ENCODE data around the gene CYFIP2. TPM values are rescaled to one million over a fixed set of nuclear protein-coding genes. Genes with fewer than 3 reads are reported as not detected.

The CYFIP2 gene
- total and polyA plus RNA-seq, 2 donors from 2014 or later: 128 to 217 TPM

- no peak for TF ChIP-seq CTCF (IDR thresholded peaks at IDR 0.05; ENCODE audit: borderline replicate concordance, extremely low read depth, insufficient read depth)
- no peaks in the 10 kb centered on the region for H3K27me3 ChIP-seq (ENCODE audit: control insufficient read depth, insufficient read depth, low read length)
- peaks cover 0 to 15% (median 6%) of the 10 kb centered on the region in 3 donors for H3K4me1 ChIP-seq (ENCODE audit: control insufficient read depth in 2 of 3, insufficient read depth in 2 of 3, low read depth in 1 of 3, low read length in 3 of 3)
- DNase-seq (no peak), FAIRE-seq (no peak)
- peak overlapping the region in 1 of 2 donors; percentile 7 for H3K27ac ChIP-seq (ENCODE audit: low read depth in 2 of 2, low read length in 2 of 2)
- H3K4me3 ChIP-seq (ENCODE audit: low read length in 3 of 3): no peak overlapping the region
- H3K9me3 ChIP-seq (ENCODE audit: control insufficient read depth in 2 of 3, insufficient read depth in 1 of 3, low read length in 3 of 3): no peaks in the 10 kb centered on the region
- intact Hi-C loops (cut with DNase I): no loop called here
- H3K9ac ChIP-seq (ENCODE audit: low read length in 3 of 3): no peak overlapping the region
- H3K36me3 ChIP-seq (ENCODE audit: control insufficient read depth in 2 of 3, insufficient read depth in 3 of 3, low read length in 3 of 3): peaks cover 0 to 36% (median 7%) of the 10 kb centered on the region in 3 donors
Observed at GRCh38 chr5:157309796-157310195, 43.9 kb downstream of the CYFIP2 start.

DNA sequence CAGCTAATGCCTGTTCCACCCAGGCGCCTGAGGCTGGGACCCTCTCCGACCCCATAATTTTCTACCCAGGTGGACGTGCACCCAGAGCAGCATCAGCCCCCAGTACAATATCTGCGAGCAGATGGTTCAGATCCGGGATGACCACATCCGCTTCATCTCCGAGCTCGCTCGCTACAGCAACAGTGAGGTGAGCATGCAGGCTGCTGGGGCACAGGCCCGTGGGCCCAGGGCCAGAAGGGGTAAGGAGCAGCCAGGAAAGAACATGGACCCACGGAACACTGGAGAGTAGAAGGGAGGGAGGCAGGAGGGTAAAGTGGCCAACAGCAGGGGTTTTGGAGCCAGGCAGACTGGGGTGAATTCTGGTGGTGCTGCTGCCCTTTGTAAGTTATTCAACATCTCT lies 45.7 kb downstream of the CYFIP2 start:
- Histone ChIP-seq H3K4me3 (ENCODE audit: low read length in 3 of 3) (no peak overlapping the region), H3K27me3 (ENCODE audit: control insufficient read depth, insufficient read depth, low read length) (no peaks in the 10 kb centered on the region), H3K9me3 (ENCODE audit: control insufficient read depth in 2 of 3, insufficient read depth in 1 of 3, low read length in 3 of 3) (no peaks in the 10 kb centered on the region), H3K36me3 (ENCODE audit: control insufficient read depth in 2 of 3, insufficient read depth in 3 of 3, low read length in 3 of 3) (peaks cover 0 to 47% (median 14%) of the 10 kb centered on the region in 3 donors), H3K9ac (ENCODE audit: low read length in 3 of 3) (no peak overlapping the region), H3K27ac (ENCODE audit: low read depth in 2 of 2, low read length in 2 of 2) (no peak overlapping the region), H3K4me1 (ENCODE audit: control insufficient read depth in 2 of 3, insufficient read depth in 2 of 3, low read depth in 1 of 3, low read length in 3 of 3) (peaks cover 0 to 13% (median 4%) of the 10 kb centered on the region in 3 donors)
- TF ChIP-seq CTCF (IDR thresholded peaks at IDR 0.05; ENCODE audit: borderline replicate concordance, extremely low read depth, insufficient read depth): no peak
- DNase-seq (no peak), FAIRE-seq (no peak)
- intact Hi-C loops (cut with DNase I): no loop called here

GRCh38 chr5:157312492-157312891 lies 46.6 kb downstream of the CYFIP2 start:
- no peak for FAIRE-seq
- peaks cover 0 to 53% (median 14%) of the 10 kb centered on the region in 3 donors for H3K36me3 ChIP-seq (ENCODE audit: control insufficient read depth in 2 of 3, insufficient read depth in 3 of 3, low read length in 3 of 3)
- H3K4me3 ChIP-seq (ENCODE audit: low read length in 3 of 3): no peak overlapping the region
- peak; percentile 74 for TF ChIP-seq CTCF (IDR thresholded peaks at IDR 0.05; ENCODE audit: borderline replicate concordance, extremely low read depth, insufficient read depth)
- H3K27me3 ChIP-seq (ENCODE audit: control insufficient read depth, insufficient read depth, low read length): no peaks in the 10 kb centered on the region
- H3K4me1 ChIP-seq (ENCODE audit: control insufficient read depth in 2 of 3, insufficient read depth in 2 of 3, low read depth in 1 of 3, low read length in 3 of 3): peaks cover 0 to 13% (median 4%) of the 10 kb centered on the region in 3 donors
- intact Hi-C loops (cut with DNase I): no loop called here
- H3K27ac ChIP-seq (ENCODE audit: low read depth in 2 of 2, low read length in 2 of 2): no peak overlapping the region
- no peak overlapping the region for H3K9ac ChIP-seq (ENCODE audit: low read length in 3 of 3)
- peak in 3 of 5 donors; percentile 42 to 71 (median 51) for DNase-seq
- H3K9me3 ChIP-seq (ENCODE audit: control insufficient read depth in 2 of 3, insufficient read depth in 1 of 3, low read length in 3 of 3): no peaks in the 10 kb centered on the region

GRCh38 chr5:157322581-157322980 lies 56.7 kb downstream of the CYFIP2 start:
- H3K9me3 ChIP-seq (ENCODE audit: control insufficient read depth in 2 of 3, insufficient read depth in 1 of 3, low read length in 3 of 3): no peaks in the 10 kb centered on the region
- H3K4me1 ChIP-seq (ENCODE audit: control insufficient read depth in 2 of 3, insufficient read depth in 2 of 3, low read depth in 1 of 3, low read length in 3 of 3): peaks cover 0 to 19% (median 9%) of the 10 kb centered on the region in 3 donors
- no peak for FAIRE-seq
- no peaks in the 10 kb centered on the region for H3K27me3 ChIP-seq (ENCODE audit: control insufficient read depth, insufficient read depth, low read length)
- no peak overlapping the region for H3K9ac ChIP-seq (ENCODE audit: low read length in 3 of 3)
- no peak overlapping the region for H3K4me3 ChIP-seq (ENCODE audit: low read length in 3 of 3)
- no peak overlapping the region for H3K27ac ChIP-seq (ENCODE audit: low read depth in 2 of 2, low read length in 2 of 2)
- DNase-seq: no peak
- H3K36me3 ChIP-seq (ENCODE audit: control insufficient read depth in 2 of 3, insufficient read depth in 3 of 3, low read length in 3 of 3): peaks cover 0 to 80% (median 41%) of the 10 kb centered on the region in 3 donors
- intact Hi-C loops (cut with DNase I): no loop called here
- no peak for TF ChIP-seq CTCF (IDR thresholded peaks at IDR 0.05; ENCODE audit: borderline replicate concordance, extremely low read depth, insufficient read depth)

All from kidney (tissue), 14 donors.